HFFc6 (cell line): ENCODE data around the gene MNT. TPM values are rescaled to one million over a fixed set of nuclear protein-coding genes. Genes with fewer than 3 reads are reported as not detected.
A peak's percentile ranks its signal among the peaks of the same experiment; 100 is the strongest.

ENCODE experiments used
- DNase-seq: peaks from one replicate; pipeline ENCODE4 v3.0.0-alpha.2; 2018
- H3K27ac Mint-ChIP-seq: 2 replicates; pipeline ENCODE4 v1.8.0; 2020; ENCODE audit warnings: mild to moderate bottlenecking, mixed read lengths
- H3K27me3 Mint-ChIP-seq: 2 replicates; pipeline ENCODE4 v1.8.0; 2021; ENCODE audit warnings: mild to moderate bottlenecking, moderate library complexity, mixed read lengths; ENCODE audit not compliant: insufficient read depth
- H3K36me3 Mint-ChIP-seq: 2 replicates; pipeline ENCODE4 v1.8.0; 2021; ENCODE audit warnings: low read depth, mixed read lengths
- H3K4me1 Mint-ChIP-seq: 2 replicates; pipeline ENCODE4 v1.8.0; 2020; ENCODE audit warnings: low read depth, mixed read lengths
- H3K4me3 Mint-ChIP-seq: 2 replicates; pipeline ENCODE4 v1.8.0; 2020; ENCODE audit warnings: mild to moderate bottlenecking, moderate library complexity, mixed read lengths
- H3K9me3 Mint-ChIP-seq: 2 replicates; pipeline ENCODE4 v1.8.0; 2020; ENCODE audit warnings: mild to moderate bottlenecking, mixed read lengths
- total RNA-seq, 6 experiments: library from RNA; stranded (reverse); fragmentation: NEBNext Ultra II Directional; extraction: Animal tissue kit (Norgen Biotek cat#: 25700); gene quantifications; 2 replicates in 1 of 6; 3 replicates in 5 of 6; pipeline ENCODE4 v1.2.3, GENCODE V29; 2021
- TF ChIP-seq, protein P1 (sequence below): fragments of 200-600 bp; sonication (generic); IDR thresholded peaks from 2 replicates; pipeline ENCODE4 v1.5.0; 2021; ENCODE audit warnings: antibody characterized with exemption, mild to moderate bottlenecking

The MNT gene
- total RNA-seq, 6 experiments from 2014 or later: 19.4 to 25.4 (median 21.9) TPM

DNA sequence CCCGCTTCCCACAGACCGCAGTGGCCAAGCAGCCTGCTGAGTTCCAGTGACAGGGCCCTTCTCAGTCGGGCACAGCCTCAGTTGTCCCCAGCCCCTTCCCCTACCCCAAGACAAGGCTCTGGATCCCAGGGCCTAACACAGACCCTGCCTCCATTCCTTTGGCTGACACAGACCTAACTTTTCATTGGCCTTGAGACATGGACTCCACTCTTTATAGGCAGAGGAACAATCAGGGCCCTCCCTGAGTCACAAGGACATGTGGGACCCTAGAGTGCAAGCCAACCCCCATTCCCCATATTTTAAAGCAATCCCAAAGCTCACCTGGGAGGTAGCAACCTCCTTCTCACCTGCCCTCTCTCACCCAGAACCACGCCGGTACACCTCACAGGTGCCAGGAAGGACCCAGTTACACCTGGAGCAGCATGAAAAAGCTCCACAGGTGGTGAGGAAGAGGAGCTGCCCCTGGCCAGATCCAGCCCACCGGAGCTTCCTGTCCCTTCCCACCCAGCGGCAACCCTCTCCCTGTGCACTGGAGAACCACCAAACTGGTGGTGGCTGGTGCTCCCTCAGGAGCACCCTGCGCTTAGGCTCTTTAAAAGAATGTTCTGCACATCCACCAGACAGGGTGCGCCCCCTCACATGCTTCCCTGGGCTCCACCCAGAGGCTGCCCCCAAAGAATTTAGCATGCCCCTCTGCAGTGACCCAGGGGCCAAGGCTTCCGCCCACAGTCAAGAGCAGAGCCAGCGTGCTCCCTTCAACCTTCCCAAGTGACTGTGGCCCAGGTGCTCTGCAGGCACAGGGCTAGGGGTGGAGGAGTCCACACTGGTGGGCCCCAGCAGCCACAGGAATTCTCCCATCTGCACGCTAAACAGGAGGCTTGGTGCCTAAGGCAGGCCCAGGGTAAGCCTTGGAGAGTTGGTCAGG is 3.4 kb downstream of the MNT start:
- no peak for DNase-seq
- Mint-ChIP-seq H3K36me3 (no peaks in the 10 kb centered on the region), H3K9me3 (no peaks in the 10 kb centered on the region), H3K27me3 (peaks cover 15% of the 10 kb centered on the region), H3K27ac (peak overlapping the region; percentile 99), H3K4me1 (peaks cover 49% of the 10 kb centered on the region), H3K4me3 (peak overlapping the region; percentile 99)
- TF ChIP-seq, protein P1, sequence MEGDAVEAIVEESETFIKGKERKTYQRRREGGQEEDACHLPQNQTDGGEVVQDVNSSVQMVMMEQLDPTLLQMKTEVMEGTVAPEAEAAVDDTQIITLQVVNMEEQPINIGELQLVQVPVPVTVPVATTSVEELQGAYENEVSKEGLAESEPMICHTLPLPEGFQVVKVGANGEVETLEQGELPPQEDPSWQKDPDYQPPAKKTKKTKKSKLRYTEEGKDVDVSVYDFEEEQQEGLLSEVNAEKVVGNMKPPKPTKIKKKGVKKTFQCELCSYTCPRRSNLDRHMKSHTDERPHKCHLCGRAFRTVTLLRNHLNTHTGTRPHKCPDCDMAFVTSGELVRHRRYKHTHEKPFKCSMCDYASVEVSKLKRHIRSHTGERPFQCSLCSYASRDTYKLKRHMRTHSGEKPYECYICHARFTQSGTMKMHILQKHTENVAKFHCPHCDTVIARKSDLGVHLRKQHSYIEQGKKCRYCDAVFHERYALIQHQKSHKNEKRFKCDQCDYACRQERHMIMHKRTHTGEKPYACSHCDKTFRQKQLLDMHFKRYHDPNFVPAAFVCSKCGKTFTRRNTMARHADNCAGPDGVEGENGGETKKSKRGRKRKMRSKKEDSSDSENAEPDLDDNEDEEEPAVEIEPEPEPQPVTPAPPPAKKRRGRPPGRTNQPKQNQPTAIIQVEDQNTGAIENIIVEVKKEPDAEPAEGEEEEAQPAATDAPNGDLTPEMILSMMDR: no peak

DNA sequence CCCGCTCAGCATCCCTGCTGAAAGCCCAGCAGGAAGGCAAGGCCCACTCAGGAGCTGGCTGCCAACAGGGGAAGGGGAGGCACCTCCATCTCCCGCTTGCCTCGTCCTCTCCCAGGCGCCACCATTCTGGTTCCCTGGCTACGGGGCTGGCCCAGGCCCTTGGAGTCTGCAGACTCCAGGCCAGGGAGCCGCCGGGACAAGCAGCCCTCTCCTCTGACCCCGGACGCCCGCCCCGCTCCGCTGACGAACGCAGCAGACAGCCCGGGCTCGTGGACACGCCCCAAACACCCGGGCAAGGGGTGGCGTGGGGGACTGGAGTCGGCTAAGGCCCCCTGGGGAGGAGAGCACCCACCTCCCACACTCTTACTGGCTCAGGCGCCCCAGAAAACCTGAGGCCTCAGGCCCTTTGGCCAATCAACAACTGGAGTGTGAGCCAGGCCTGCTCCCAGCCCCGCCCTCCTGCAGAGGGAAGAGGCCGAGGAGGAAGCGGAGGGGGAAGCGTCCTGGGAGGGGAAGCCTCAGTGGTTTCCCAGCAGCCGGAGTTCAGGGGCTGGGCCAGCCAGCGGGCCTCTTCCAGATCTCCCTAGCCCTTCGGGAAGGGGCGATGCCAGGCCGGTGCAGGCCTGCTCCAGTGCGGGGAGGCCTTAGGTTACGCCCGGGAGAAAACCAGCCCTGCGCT is 4.2 kb downstream of the MNT start:
- Mint-ChIP-seq H3K4me3 (peak overlapping the region; percentile 83), H3K36me3 (peaks cover 7% of the 10 kb centered on the region; the same call in 1 of the 2 replicates), H3K27me3 (peaks cover 15% of the 10 kb centered on the region), H3K27ac (peak overlapping the region; percentile 99), H3K4me1 (peaks cover 54% of the 10 kb centered on the region), H3K9me3 (no peaks in the 10 kb centered on the region)
- DNase-seq: peak; percentile 96
- TF ChIP-seq, protein P1: no peak

DNA sequence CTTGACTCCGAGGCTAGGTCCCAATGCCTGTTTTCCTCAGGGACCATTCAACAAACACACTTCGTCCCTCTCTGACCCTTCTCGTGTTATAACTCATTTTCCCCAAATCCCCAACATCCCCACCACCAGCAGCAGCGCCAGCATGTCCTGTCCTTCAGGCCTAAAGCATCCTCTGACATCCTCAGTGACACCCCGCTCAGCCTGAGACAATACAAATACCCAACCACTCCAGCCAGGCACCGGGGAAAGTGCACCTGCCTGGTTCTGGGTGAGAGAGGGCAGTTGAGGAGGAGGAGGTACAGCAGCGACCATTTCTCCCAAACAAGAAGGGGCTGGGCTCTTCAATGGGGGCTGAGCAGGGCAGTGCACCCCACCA is 4.7 kb downstream of the MNT start:
- peaks cover 59% of the 10 kb centered on the region for H3K4me1 Mint-ChIP-seq
- no peaks in the 10 kb centered on the region for H3K9me3 Mint-ChIP-seq
- H3K4me3 Mint-ChIP-seq: peak overlapping the region; percentile 83
- DNase-seq: no peak
- TF ChIP-seq, protein P1: no peak
- peaks cover 12% of the 10 kb centered on the region for H3K27me3 Mint-ChIP-seq
- H3K36me3 Mint-ChIP-seq: peaks cover 11% of the 10 kb centered on the region; the same call in 1 of the 2 replicates
- H3K27ac Mint-ChIP-seq: peak overlapping the region; percentile 99

DNA sequence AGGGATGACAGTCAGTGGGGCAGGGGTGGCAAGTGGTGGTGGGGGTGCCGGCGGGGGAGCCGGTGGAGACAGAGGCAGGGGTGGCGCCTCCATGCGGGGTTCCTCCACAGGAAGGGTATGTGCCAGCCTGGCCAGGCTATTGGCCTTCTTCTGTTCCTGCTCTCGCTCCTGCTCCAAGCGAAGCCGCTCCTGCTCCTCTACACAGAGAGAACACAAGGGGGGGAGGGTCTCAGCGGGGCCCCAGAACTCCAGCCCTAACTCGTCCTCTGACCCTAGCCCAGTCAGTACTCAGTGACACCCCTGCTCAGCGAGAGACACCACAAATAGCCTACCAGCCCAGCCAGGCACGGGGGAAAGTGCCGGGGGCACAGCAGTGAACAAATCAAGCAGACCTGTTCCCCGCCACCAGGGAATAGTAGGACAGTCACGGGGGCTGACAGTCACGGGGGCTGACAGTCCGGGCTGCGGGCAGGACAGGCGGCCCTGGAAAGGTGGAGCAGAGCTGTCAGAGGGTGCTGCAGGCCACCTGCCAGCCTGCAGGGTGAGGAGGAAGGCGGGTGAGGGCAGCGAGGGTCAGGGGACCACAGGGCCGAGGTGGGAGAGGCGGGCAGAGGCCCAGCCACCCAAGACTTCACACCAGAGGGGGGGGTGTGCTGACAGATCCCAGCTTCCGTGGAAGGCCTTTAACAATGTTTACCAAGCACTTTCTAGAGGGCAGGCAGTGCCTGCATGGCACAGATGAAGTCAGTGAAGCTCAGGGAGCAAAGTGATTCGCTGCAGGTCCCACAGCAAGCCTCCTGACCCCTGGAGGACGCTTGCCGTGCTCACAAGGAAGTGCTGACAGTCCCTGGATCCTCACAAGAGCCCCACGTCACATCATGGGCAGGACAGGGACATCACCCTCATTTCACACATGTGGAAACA is 5.3 kb downstream of the MNT start:
- peaks cover 63% of the 10 kb centered on the region for H3K4me1 Mint-ChIP-seq
- peak overlapping the region; percentile 83 for H3K4me3 Mint-ChIP-seq
- peak overlapping the region; percentile 99 for H3K27ac Mint-ChIP-seq
- H3K36me3 Mint-ChIP-seq: peaks cover 11% of the 10 kb centered on the region; the same call in 1 of the 2 replicates
- DNase-seq: peak; percentile 52
- H3K27me3 Mint-ChIP-seq: peaks cover 11% of the 10 kb centered on the region
- TF ChIP-seq, protein P1: peak; percentile 38
- no peaks in the 10 kb centered on the region for H3K9me3 Mint-ChIP-seq

DNA sequence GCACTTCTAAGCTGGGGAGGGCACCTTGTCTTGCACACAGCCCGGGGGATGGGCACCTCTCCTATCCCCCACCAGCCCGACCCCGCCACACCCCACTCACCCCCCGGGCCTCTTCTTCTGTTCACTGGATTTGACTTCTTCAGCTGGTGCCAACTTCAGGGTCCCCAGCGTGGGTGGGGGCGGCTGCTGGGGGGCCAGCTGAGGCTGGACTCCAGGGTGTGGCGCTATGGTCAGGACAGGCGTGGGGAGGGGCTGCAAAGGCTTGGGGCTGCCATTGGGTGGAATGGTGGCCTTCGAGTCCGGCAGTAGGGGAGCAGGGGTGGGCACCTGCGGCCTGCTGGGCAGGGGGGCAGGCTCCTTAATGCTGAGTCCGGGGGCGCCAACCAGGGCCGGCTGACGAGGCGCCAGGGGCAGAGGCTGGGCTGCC is 6.1 kb downstream of the MNT start:
- Mint-ChIP-seq H3K4me1 (peaks cover 71% of the 10 kb centered on the region), H3K36me3 (peaks cover 11% of the 10 kb centered on the region; the same call in 1 of the 2 replicates)
- TF ChIP-seq, protein P1: no peak

More for the DNA sequence above, 6.1 kb downstream of the MNT start:
- Mint-ChIP-seq H3K27me3 (peaks cover 8% of the 10 kb centered on the region), H3K4me3 (no peak overlapping the region), H3K27ac (peak overlapping the region; percentile 99), H3K9me3 (no peaks in the 10 kb centered on the region)
- no peak for DNase-seq
